Activated naive CD4-positive, alpha-beta T cell treated with anti-CD3 and anti-CD28 coated beads, Interleukin-2, amount 10 ng/mL, durations not matched to agents 7 days and 5 days (primary cell): ENCODE measurements around the gene KLHDC4.
A peak's percentile ranks its signal among the peaks of the same experiment; 100 is the strongest.
"Not testable (repeated sequence)": the region's sequence is repeated elsewhere in the genome, so short reads cannot be mapped to it uniquely, and the experiment has no call there.

ENCODE experiments used
- CTCF ChIA-PET: fragments of 350-600 bp; sonication (Branson Sonifier 250); formaldehyde crosslinking; loops from one replicate; lab custom pipeline; 2021; ENCODE audit warnings: antibody characterized with exemption; lab: Charles Lee
- DNase-seq: peaks from one replicate; pipeline ENCODE4 v3.0.0-alpha.2; 2020
- H3K27ac Mint-ChIP-seq: one replicate; pipeline ENCODE4 v1.8.0; 2021; ENCODE audit warnings: mild to moderate bottlenecking, moderate library complexity, mixed read lengths
- H3K27me3 Mint-ChIP-seq: one replicate; pipeline ENCODE4 v1.8.0; 2021; ENCODE audit warnings: mild to moderate bottlenecking, mixed read lengths
- H3K36me3 Mint-ChIP-seq: one replicate; pipeline ENCODE4 v1.8.0; 2021; ENCODE audit warnings: mixed read lengths
- H3K4me1 Mint-ChIP-seq: one replicate; pipeline ENCODE4 v1.8.0; 2021; ENCODE audit warnings: mixed read lengths
- H3K4me3 Mint-ChIP-seq: one replicate; pipeline ENCODE4 v1.8.0; 2021; ENCODE audit warnings: mild to moderate bottlenecking, moderate library complexity, mixed read lengths
- H3K9me3 Mint-ChIP-seq: one replicate; pipeline ENCODE4 v1.8.0; 2021; ENCODE audit warnings: mixed read lengths

The KLHDC4 gene

DNA sequence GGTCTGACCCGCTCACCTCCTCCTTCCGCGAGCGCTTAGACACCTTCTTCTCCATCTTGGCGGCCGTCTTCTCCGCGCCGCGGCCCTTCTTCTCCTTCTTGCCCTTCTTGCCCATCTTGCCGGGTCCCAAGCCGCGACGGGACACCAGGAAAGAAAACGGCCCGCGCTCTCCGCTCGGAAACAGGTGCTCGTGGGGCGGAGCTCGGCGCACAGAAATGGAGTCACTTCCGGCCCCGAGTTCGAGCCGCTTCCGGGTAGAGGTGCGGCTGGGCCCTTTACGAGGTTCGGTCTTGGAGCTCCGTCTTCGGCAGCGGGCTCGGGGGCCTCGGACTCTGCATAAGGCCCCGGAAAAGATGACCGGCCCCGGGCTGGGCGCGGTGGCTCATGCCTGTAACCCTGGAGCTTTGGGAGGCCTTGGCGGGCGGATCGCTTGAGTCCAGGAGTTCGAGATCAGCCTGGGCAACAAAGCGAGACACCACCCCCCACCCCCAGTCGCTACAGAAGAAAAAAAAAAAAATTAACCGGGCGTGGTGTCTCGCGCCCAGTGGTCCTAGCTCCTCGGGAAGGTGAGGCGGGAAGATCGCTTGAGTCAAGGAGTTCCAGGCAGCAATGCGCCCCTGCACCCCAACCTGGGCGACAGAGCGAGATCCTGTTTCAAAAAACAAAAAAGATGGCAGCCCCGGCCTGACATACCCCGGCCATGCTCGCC lies at the start of gene KLHDC4:
TSS of gene KLHDC4 (minus strand) at position 211 of the 709 bp plus-strand sequence. CDS start at position 115, 96 bp downstream.
- no peaks in the 10 kb centered on the region for H3K9me3 Mint-ChIP-seq
- peak; percentile 94 for DNase-seq
- H3K27me3 Mint-ChIP-seq, result peaks cover 4% of the 10 kb centered on the region
- CTCF ChIA-PET, result interaction anchor here (0.9 to 1.4 kb wide), 2 partner anchors 8 to 106 kb away, joined by 3 read pairs; no protein-coding TSS in a partner anchor
- peak within 1 kb of the TSS; percentile 100 for H3K4me3 Mint-ChIP-seq
- H3K36me3 Mint-ChIP-seq, result peaks cover 31% of the 10 kb centered on the region
- peak within 1 kb of the TSS; percentile 100 for H3K27ac Mint-ChIP-seq
- peaks cover 53% of the 10 kb centered on the region for H3K4me1 Mint-ChIP-seq

DNA sequence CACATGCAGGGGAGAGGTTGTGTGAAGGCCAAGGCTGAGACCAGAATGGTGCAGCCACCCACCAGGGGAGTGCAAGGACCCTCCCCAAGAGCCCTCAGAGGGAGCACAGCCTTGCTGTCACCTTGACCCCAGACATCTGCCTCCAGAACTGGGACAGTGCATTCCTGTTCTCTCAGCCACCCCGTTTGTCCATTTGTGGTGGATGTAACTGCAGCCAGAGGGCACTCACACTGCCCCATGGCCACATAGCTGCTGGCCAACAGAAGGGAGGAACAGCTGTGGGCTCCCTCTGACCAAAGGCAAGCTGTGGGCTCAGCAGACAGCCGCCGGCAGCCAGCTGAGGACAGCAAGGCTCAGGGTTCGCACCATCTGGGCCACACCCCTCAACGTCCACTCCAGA lies 49.8 kb upstream of the KLHDC4 start:
- Mint-ChIP-seq H3K9me3 (peaks cover 20% of the 10 kb centered on the region), H3K4me3 (no peak overlapping the region), H3K27me3 (peaks cover 27% of the 10 kb centered on the region), H3K27ac (no peak overlapping the region), H3K4me1 (peaks cover 6% of the 10 kb centered on the region), H3K36me3 (no peaks in the 10 kb centered on the region)
- CTCF ChIA-PET, result no interaction called here
- DNase-seq, result no peak

GRCh38 chr16:87812200-87812656 lies 46.4 kb upstream of the KLHDC4 start:
- H3K36me3 Mint-ChIP-seq, result no peaks in the 10 kb centered on the region
- no peak for DNase-seq
- no peak overlapping the region for H3K27ac Mint-ChIP-seq
- CTCF ChIA-PET, result no interaction called here
- H3K9me3 Mint-ChIP-seq, result peaks cover 7% of the 10 kb centered on the region
- H3K4me1 Mint-ChIP-seq, result peaks cover 25% of the 10 kb centered on the region
- peaks cover 46% of the 10 kb centered on the region for H3K27me3 Mint-ChIP-seq
- no peak overlapping the region for H3K4me3 Mint-ChIP-seq

GRCh38 chr16:87811454-87811853 lies 45.7 kb upstream of the KLHDC4 start:
- Mint-ChIP-seq H3K4me1 (peaks cover 33% of the 10 kb centered on the region), H3K27me3 (peaks cover 43% of the 10 kb centered on the region)
- DNase-seq, H3K36me3 Mint-ChIP-seq, H3K27ac Mint-ChIP-seq, H3K4me3 Mint-ChIP-seq, CTCF ChIA-PET, H3K9me3 Mint-ChIP-seq: not testable (repeated sequence)

GRCh38 chr16:87809150-87809902 lies 43.5 kb upstream of the KLHDC4 start:
- Mint-ChIP-seq H3K4me1 (peaks cover 45% of the 10 kb centered on the region), H3K36me3 (no peaks in the 10 kb centered on the region), H3K27ac (no peak overlapping the region), H3K9me3 (no peaks in the 10 kb centered on the region), H3K27me3 (peaks cover 41% of the 10 kb centered on the region), H3K4me3 (no peak overlapping the region)
- no peak for DNase-seq
- CTCF ChIA-PET, result no interaction called here

DNA sequence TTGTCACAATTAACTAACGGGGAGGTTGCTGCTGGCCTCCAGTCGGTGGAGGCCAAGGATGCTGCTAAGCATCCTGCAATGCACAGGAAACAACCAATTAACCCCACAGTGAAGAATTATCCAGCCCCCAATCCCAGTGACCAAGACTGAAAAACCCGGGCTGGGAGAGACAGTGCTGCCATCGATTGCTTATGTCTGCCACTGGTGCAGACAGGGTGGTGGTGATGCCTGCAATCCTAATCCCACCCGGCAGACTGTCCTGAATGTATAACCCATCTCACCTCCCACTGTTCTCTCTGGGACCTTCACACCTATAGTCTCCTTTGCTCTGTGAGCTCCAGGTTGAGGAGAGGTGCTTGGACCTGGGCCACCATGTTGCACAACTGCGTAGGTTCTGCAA lies 42.3 kb upstream of the KLHDC4 start:
- Mint-ChIP-seq H3K9me3 (no peaks in the 10 kb centered on the region), H3K27me3 (peaks cover 44% of the 10 kb centered on the region), H3K36me3 (no peaks in the 10 kb centered on the region), H3K4me3 (no peak overlapping the region), H3K27ac (no peak overlapping the region), H3K4me1 (peaks cover 45% of the 10 kb centered on the region)
- CTCF ChIA-PET, result interaction anchor here (2.4 to 5.9 kb wide), 2 partner anchors 28 to 42 kb away, joined by 12 to 36 read pairs; no protein-coding TSS in a partner anchor
- no peak for DNase-seq

- DNase-seq, result peak; percentile 74
- peak overlapping the region; percentile 97 for H3K27ac Mint-ChIP-seq
- no peaks in the 10 kb centered on the region for H3K9me3 Mint-ChIP-seq
- H3K27me3 Mint-ChIP-seq, result peaks cover 45% of the 10 kb centered on the region
- no peaks in the 10 kb centered on the region for H3K36me3 Mint-ChIP-seq
- peak overlapping the region; percentile 83 for H3K4me3 Mint-ChIP-seq
- H3K4me1 Mint-ChIP-seq, result peaks cover 45% of the 10 kb centered on the region
- CTCF ChIA-PET, result interaction anchor here (0.6 to 5.9 kb wide), 6 partner anchors 19 to 119 kb away, joined by 3 to 36 read pairs (median 4); no protein-coding TSS in a partner anchor
Measured at GRCh38 chr16:87806641-87807546, 41.1 kb upstream of the KLHDC4 start.

- peak; percentile 53 for DNase-seq
- CTCF ChIA-PET, result interaction anchor here (1.3 to 5.9 kb wide), 4 partner anchors 19 to 65 kb away, joined by 3 to 36 read pairs (median 8); no protein-coding TSS in a partner anchor
- peaks cover 42% of the 10 kb centered on the region for H3K4me1 Mint-ChIP-seq
- no peaks in the 10 kb centered on the region for H3K9me3 Mint-ChIP-seq
- H3K27me3 Mint-ChIP-seq, result peaks cover 43% of the 10 kb centered on the region
- H3K27ac Mint-ChIP-seq, result peak overlapping the region; percentile 97
- H3K4me3 Mint-ChIP-seq, result peak overlapping the region; percentile 83
- H3K36me3 Mint-ChIP-seq, result no peaks in the 10 kb centered on the region
Measured at GRCh38 chr16:87806261-87806640, 40.5 kb upstream of the KLHDC4 start.

- Mint-ChIP-seq H3K4me1 (peaks cover 29% of the 10 kb centered on the region), H3K27ac (no peak overlapping the region), H3K9me3 (no peaks in the 10 kb centered on the region), H3K36me3 (no peaks in the 10 kb centered on the region), H3K4me3 (no peak overlapping the region), H3K27me3 (peaks cover 29% of the 10 kb centered on the region)
- DNase-seq, result no peak
- CTCF ChIA-PET, result interaction anchor here (5.9 kb wide), 1 partner anchor 23 kb away, joined by 36 read pairs; no protein-coding TSS in a partner anchor
Measured at GRCh38 chr16:87803385-87803784, 37.6 kb upstream of the KLHDC4 start.

GRCh38 chr16:87802670-87803069 lies 36.9 kb upstream of the KLHDC4 start:
- CTCF ChIA-PET, result no interaction called here
- no peaks in the 10 kb centered on the region for H3K9me3 Mint-ChIP-seq
- H3K4me1 Mint-ChIP-seq, result peaks cover 25% of the 10 kb centered on the region
- no peaks in the 10 kb centered on the region for H3K36me3 Mint-ChIP-seq
- DNase-seq, result no peak
- H3K27me3 Mint-ChIP-seq, result peaks cover 34% of the 10 kb centered on the region
- H3K4me3 Mint-ChIP-seq, result no peak overlapping the region
- no peak overlapping the region for H3K27ac Mint-ChIP-seq

- no peak overlapping the region for H3K27ac Mint-ChIP-seq
- peaks cover 39% of the 10 kb centered on the region for H3K27me3 Mint-ChIP-seq
- peaks cover 16% of the 10 kb centered on the region for H3K4me1 Mint-ChIP-seq
- no peaks in the 10 kb centered on the region for H3K9me3 Mint-ChIP-seq
- no peak overlapping the region for H3K4me3 Mint-ChIP-seq
- CTCF ChIA-PET, result interaction anchor here (1.1 kb wide), 1 partner anchor 10 kb away, joined by 4 read pairs; no protein-coding TSS in a partner anchor
- no peak for DNase-seq
- H3K36me3 Mint-ChIP-seq, result no peaks in the 10 kb centered on the region
Measured at GRCh38 chr16:87801679-87802259, 36.0 kb upstream of the KLHDC4 start.

GRCh38 chr16:87800497-87800896 lies 34.7 kb upstream of the KLHDC4 start:
- Mint-ChIP-seq H3K36me3 (no peaks in the 10 kb centered on the region), H3K9me3 (no peaks in the 10 kb centered on the region), H3K27ac (no peak overlapping the region), H3K27me3 (peaks cover 44% of the 10 kb centered on the region), H3K4me3 (no peak overlapping the region), H3K4me1 (peaks cover 4% of the 10 kb centered on the region)
- DNase-seq, result no peak
- CTCF ChIA-PET, result no interaction called here

DNA sequence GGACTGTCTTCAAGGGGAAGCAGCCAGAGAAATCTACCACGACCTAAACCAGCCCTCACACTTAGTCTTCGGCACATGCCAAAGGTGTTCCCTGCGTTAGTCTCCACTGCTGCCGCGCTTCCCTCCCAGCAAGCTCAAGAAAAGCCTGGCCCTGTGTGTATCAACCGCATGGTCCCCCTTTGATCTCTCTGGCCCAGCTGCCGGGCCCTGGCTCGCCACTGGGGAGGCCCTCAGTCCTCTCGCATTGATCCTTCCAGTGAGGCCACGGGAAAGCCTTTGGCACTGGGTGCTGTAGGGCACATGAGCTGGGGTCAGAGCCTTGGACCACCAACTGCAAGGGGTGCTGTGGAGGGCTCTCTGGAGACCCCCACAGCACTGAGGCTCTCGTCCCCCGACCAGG lies 29.6 kb upstream of the KLHDC4 start:
- Mint-ChIP-seq H3K4me1 (no peaks in the 10 kb centered on the region), H3K36me3 (no peaks in the 10 kb centered on the region), H3K27me3 (peaks cover 38% of the 10 kb centered on the region), H3K27ac (no peak overlapping the region), H3K4me3 (no peak overlapping the region), H3K9me3 (no peaks in the 10 kb centered on the region)
- no peak for DNase-seq
- CTCF ChIA-PET, result no interaction called here
